NCI-H2196 treated with DMSO at 0.1 percent for 48 hours (cell line): ENCODE measurements around the gene IPO7.
"Not testable (repeated sequence)": the region's sequence is repeated elsewhere in the genome, so short reads cannot be mapped to it uniquely, and the experiment has no call there.

Source experiments
- DNase-seq: peaks from one replicate; lab custom pipeline; 2025; ENCODE audit not compliant: unreplicated experiment; lab: John Stamatoyannopoulos, UW

The IPO7 gene

GRCh38 chr11:9384535-9385326, at the start of gene IPO7:
TSS of gene IPO7 (plus strand) at chr11:9384652. CDS start at chr11:9384764, 112 bp downstream.
- peak; percentile 80 for DNase-seq

DNA sequence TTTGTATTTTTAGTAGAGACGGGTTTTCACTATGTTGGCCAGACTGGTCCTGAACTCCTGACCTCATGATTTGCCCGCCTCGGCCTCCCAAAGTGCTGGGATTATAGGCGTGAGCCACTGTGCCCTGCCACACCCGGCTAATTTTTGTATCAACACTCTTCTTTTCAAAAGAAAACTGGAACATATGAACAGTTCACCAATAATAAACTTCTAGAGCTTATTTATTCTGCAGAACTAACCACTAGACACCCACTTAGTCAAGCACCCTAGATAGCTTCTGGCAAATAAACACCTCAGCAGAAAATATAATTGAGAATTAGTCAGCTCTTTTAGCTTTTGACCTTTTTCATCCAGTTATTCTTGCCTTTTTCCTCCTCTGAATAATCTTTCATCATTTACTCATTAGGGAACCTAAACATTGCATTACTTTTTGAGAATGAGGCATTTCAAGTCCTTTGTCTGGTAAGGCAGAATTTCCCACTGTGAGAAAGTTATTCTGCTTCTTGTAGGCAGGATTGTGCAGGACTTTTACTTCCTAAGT, 42.7 kb upstream of the IPO7 start:
- no peak for DNase-seq

GRCh38 chr11:9344061-9344680, 40.3 kb upstream of the IPO7 start:
- no peak for DNase-seq

GRCh38 chr11:9347100-9347499, 37.4 kb upstream of the IPO7 start:
- DNase-seq: no peak

GRCh38 chr11:9347779-9348178, 36.7 kb upstream of the IPO7 start:
- DNase-seq: not testable (repeated sequence)

- no peak for DNase-seq
Observed at GRCh38 chr11:9351321-9351881, 33.1 kb upstream of the IPO7 start.

DNA sequence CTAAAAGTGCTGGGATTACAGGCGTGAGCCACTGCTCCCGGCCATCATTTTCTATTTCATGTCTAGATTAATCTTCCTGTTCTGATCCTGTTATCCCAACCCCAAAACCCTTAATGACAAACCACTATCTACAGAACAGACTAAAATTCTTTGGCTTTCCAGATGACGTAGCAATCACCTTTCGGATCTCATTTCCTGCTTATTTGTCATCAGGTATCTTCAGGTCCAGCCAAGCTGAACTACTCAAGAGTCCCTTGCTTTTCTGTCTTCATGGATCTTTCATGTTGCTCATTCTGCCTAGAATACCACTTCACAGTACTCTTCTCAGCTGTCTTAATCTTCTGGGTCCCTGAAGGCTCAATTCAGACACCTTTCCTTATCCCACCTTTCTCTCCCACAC, 27.4 kb upstream of the IPO7 start:
- DNase-seq: no peak

GRCh38 chr11:9360862-9361622, 23.4 kb upstream of the IPO7 start:
- not testable (repeated sequence) for DNase-seq

- no peak for DNase-seq
Observed at GRCh38 chr11:9362393-9362863, 22.0 kb upstream of the IPO7 start.

DNA sequence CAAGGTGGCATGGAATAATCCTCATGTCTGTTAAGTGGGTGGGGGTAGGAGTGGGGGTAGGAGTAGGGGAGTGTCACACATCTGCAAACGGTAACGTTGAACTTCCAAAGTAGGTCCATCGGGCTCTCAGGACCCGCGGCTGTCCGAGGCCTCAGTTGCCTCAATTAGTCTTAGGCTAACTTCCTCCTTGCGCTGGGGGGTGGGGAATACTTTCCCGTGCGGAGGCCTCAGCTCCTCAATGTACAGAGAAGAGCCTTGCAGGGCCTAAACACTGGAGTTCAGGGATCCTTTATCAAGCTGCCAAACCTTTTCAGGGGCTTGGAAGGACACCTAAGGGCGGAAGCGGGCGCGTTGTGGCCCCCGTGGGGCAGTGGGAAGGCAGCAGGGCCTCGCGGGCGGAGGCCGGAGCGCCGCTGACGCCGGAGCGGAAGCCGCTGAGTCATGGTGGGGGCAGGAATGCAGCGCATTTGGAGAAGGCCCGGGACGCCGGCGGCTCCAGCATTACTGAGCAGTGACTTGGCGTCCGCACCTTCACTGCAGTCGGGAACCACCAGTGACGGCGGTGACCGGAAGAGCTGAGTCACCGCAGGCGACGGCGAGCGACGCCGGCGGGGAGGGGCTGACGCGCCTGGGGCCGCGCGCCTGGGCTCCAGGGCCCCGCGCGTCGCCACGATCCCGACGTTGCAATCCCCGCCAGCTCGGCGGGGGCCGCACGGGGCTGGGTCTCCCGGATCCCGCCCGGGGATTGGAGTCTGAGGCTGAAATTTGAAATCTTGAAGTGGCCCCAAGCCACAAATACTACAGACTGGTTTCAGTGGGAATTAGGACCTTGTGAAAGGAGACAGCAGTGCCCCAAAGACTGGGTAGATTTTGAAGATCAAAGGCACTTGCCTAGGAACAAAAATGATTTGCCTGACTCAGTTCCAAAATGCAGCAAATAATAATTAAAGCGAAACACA, 20.2 kb upstream of the IPO7 start:
- peak; percentile 85 for DNase-seq

GRCh38 chr11:9367551-9367950, 16.9 kb upstream of the IPO7 start:
- no peak for DNase-seq

GRCh38 chr11:9377036-9377435, 7.4 kb upstream of the IPO7 start:
- no peak for DNase-seq

DNA sequence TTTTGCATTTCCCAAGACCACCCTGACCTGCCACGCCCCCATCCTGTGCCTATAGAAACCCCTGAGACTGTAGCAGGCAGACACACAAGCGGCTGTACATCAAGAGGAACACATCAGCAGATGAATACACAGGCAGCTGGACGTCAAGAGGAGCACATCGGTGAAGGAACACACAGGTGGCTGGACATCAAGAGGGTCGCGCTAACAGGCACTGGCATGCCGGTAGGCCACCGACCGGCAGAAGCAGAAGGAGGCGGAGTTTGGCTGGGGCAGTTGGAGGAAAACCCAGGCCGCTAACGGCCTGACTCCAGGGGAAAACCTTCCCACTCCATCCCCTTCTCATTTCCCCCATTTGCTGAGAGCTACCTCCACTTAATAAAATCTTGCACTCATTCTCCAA, 5.4 kb upstream of the IPO7 start:
- no peak for DNase-seq

DNA sequence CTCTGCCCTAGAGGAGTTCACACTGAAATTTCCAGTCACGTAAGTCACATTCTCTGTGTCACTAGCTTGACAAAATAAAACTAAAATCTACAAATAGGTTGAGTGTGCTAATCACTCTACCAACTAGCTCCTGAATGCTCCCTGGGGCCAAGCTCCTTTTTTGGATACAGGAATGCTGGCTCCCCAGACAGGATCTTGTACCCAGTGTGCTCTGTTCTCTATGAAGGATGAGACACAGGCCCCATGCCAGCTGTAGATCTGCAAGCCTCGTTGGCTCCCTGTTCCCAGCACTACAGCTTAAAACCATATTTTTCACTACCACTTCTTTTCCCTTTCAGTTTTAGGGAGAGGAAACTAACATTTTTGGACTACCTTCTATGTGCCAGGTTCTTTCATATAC, 3.7 kb upstream of the IPO7 start:
- DNase-seq: no peak

- DNase-seq: no peak
Observed at GRCh38 chr11:9385327-9385899, 961 bp downstream of the IPO7 start.

DNA sequence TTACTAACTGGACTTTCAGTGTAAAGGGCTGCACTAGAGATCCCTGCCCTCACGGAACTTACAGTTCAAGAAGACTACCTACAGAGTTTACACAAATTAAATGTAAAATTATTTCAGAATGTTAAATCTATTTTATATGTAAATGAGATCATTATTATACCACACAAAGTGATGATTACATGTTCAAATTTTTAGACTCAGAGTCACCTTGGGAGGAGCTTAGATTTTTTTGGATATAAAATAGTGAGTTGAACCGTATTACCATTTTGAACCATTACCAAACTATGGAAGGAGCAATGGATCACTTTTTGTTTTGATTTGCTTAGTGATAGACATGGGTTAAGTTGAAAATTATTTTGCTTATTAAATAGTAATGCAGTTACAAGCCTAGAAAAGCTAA, 1.6 kb downstream of the IPO7 start:
- no peak for DNase-seq

DNA sequence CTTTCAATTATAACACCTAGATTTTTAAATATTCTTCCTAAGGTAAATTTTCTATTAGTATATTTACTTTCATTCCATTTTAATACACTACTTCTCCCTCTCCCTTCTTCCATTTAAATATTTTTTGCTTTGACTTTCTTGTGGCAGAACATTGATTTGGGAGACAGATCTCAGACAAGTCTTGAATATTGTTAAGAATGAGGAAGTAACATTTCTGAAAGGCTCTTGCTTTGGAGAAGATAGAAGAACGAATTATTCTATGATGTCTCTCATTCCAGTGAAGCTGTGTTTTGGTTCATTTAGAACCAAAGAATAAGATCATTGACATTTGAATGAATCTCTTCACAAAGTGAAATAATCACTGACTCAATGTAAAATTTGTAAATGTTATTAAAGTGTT, 2.4 kb downstream of the IPO7 start:
- DNase-seq: no peak

- DNase-seq: no peak
Observed at GRCh38 chr11:9396310-9396709, 11.9 kb downstream of the IPO7 start.

GRCh38 chr11:9396752-9397151, 12.3 kb downstream of the IPO7 start:
- DNase-seq: no peak
